Stimulated activated CD4-positive, alpha-beta T cell treated with anti-CD3 and anti-CD28 coated beads, TNF-alpha, amount 100 ng/mL, for 1 hour (primary cell): ENCODE measurements around the gene ANGPT4.

ENCODE experiments used
- DNase-seq, 3 donors: peaks; one replicate each; pipeline ENCODE4 v3.0.0-alpha.2; 2020; ENCODE audit warnings: low read depth in 3 of 3, low spot score in 1 of 3

Gene ANGPT4, protein sequence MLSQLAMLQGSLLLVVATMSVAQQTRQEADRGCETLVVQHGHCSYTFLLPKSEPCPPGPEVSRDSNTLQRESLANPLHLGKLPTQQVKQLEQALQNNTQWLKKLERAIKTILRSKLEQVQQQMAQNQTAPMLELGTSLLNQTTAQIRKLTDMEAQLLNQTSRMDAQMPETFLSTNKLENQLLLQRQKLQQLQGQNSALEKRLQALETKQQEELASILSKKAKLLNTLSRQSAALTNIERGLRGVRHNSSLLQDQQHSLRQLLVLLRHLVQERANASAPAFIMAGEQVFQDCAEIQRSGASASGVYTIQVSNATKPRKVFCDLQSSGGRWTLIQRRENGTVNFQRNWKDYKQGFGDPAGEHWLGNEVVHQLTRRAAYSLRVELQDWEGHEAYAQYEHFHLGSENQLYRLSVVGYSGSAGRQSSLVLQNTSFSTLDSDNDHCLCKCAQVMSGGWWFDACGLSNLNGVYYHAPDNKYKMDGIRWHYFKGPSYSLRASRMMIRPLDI

DNA sequence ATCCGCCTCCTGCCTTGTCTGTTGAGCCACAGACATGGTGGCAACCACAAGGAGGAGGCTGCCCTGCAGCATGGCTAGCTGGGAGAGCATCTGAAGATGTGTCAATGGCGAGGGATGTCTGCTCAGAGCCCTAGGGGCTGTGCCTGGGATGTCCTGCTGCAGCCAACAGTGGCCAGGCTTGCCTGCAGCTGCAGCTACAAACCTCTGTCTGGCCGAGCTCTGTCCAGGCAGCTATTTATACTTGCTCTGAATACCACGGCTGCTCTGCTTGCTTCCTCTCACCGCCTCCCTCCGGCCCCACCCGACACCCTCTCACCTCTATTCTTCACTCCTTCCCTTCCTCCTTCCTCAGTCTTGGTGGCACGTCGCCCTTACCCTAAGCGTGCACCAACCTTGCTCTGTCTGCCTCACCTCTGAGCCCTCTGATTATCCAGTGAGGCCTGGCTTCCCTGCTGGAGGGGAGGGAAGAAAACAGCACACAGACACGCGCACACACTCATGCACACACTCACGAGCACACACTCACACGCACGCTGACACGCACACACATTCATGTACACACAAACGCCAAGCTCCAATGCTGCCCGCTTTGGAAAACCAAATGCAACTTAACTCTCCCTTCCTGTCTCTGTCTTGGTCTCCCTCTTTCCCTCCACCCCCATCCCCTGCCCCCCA is at the start of gene ANGPT4:
Gene ANGPT4 (minus strand): TSS at position 210 of the 675 bp plus-strand sequence. CDS start 120 bp downstream, at position 90.
- DNase-seq = no peak

DNA sequence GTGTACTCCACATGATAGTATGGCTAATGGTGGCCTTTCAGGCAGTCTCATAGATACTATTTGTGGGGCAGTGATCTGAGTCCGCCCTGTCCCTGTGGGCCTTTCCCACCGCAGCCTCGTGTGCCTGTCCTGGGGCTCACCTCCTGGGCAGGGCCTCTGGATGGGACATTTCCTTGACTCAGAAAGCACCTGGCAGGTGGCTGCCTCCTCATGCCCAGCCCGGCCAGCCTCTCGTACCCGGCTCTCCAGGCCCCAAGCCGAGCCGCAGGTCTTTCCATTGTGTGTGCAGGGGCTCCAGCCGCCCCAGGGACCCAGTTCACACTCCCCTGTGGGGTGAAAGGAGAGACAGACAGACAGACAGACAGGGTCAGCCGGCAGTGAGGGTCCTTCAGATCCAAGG is 47.7 kb upstream of the ANGPT4 start:
- no peak for DNase-seq

- DNase-seq = no peak
Measured at GRCh38 chr20:962683-963082, 46.5 kb upstream of the ANGPT4 start.

GRCh38 chr20:962223-962622 is 46.1 kb upstream of the ANGPT4 start:
- DNase-seq = no peak

- DNase-seq = no peak
Measured at GRCh38 chr20:961768-962167, 45.6 kb upstream of the ANGPT4 start.

GRCh38 chr20:959996-960615 is 44.0 kb upstream of the ANGPT4 start:
- DNase-seq = no peak

- DNase-seq = no peak
Measured at GRCh38 chr20:958936-959815, 43.0 kb upstream of the ANGPT4 start.

GRCh38 chr20:957544-957943 is 41.4 kb upstream of the ANGPT4 start:
- DNase-seq = no peak

GRCh38 chr20:956330-956951 is 40.3 kb upstream of the ANGPT4 start:
- peak; percentile 40 to 68 (median 60) for DNase-seq

GRCh38 chr20:955656-956055 is 39.5 kb upstream of the ANGPT4 start:
- DNase-seq = no peak

DNA sequence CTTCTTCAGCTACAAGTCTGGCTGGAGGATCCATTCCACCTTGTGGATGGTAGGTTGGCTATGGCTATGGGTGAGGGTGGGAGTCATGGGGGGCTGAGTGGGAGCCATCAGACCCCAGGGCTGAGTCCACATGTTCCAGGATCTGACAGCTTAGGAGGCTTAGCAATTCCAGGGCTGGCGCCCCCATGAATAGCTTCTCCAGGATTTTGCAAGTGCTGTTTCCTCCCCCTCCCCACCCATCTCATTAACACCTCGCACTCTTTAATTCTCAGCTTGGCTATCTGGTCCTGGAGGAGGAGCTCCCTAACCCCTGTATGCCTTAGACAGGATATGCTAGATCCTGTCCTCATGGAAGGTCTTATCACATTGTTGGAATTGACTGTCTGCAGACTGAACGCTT is 39.0 kb upstream of the ANGPT4 start:
- no peak for DNase-seq

DNA sequence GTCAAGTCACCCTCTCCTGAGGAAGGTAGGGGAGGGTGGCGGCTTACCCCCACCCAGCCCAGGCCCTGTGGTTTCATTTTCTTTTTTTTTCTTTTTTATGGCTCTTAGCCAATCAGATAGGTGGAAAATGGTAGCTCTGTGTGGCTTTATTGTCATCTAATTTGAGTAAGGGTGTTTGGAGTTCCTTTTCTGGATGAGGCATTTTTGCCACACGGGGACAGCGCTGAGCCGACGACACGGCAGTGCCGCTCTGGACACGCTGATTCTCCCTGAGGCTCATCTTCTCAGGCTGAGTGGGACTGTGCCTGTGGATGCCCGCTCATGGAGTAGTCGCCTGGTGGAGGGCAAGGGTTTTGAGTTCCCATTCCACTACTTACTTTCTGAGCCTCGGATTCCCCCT is 37.6 kb upstream of the ANGPT4 start:
- DNase-seq = no peak

- DNase-seq = no peak
Measured at GRCh38 chr20:952196-952795, 36.2 kb upstream of the ANGPT4 start.

DNA sequence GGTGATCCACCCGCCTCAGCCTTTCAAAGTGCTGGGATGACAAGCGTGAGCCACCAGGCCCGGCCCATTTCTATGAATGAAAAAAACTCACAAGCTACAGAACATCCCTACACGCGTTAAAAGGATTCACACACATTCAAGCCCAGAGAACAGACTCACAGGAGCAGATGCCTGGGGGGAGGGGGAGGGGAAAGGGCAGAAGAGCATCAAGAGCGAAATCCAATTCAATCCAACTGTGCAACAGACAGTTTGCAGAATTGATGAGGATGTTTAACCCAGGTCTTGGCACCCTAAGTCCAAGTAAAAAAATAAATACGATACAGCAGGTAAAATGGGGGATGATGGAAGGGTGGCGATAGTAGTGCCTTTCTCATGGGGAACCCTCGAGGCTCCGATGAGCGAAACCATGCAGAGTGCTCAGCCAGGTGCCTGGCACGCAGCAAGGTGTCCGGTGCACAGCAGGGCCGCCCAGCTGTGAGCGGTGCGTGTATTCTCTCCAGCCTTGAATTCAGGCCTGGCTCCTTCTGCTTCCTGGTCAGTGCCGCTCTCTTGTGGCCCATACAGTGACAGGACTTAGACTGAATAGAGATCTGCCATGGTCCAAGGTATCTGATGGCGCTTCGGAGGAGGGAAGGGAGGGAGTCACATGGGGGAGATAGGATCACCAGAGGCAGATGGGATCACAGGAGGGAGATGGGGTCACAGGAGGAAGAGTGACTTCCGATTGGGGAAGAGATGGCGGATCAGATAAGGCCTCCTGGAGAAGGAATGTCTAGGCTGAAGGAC is 35.4 kb upstream of the ANGPT4 start:
- DNase-seq = no peak

DNA sequence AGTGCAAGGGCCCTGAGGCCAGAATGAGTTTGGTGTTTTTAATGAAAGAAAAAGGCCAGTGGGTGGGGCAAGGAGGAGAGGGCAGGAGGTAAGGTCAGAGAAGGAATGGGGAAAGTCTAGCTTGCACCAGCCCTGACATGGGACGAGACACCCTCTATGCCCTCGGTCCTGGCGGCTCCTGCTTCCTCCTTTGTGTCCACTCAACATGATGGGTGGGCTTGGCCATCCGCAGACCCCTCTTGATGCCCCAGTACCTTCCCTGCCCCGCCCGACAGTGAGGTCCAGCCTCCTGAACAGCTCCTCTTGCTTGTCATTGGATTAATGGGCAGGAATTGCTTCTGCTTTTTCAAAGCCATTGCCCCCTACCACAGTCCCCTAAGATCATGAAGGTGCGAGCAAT is 33.6 kb upstream of the ANGPT4 start:
- no peak for DNase-seq

GRCh38 chr20:946826-947225 is 30.7 kb upstream of the ANGPT4 start:
- DNase-seq = no peak

- no peak for DNase-seq
Measured at GRCh38 chr20:945841-946240, 29.7 kb upstream of the ANGPT4 start.

DNA sequence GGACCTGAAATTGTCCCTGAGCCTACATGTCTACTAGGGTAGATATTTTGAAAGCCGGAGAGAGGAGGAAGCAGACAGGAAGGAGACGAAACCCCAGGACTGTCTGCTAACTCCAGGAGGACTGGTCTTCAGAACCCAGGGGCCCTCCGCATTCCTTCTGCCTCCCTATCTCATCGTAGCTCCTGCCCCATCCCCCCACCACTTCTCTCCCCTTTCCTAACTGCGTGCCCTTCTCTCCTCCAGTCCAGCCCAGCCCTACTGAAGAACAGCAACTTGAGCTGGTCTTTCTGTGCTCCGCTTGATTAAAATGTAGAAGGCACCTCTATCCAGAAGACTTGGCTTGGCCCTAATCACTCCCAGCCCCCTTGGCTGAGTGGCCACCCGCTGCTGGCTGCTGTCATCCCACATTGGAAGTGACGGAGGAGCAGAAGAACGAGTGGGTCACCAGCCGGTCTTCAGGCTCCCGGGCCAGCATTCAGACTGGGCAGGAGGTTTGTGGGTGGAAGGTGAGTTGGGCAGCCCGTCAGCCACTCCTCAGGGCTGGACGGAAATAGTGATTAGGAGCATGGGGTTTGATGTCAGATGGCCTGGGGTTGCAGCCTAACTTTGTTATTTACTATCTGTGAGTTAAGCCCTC is 28.8 kb upstream of the ANGPT4 start:
- DNase-seq = no peak

DNA sequence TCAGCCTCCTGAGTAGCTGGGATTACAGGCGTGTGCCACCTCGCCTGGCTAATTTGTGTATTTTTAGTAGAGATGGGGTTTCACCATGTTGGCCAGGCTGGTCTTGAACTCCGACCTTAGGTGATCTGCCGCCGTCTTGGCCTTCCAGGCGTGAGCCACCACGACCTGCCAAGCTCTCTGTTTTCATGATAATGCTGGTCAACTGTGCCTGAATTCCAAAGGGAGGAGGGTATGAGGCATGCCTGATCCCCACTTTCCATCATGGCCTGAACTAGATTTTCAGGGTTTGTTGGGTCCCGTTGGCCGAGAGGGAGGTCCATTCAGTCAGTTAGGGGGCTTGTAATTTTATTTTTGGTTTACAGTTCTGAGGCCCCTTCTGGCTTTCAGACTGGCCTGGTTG is 28.0 kb upstream of the ANGPT4 start:
- DNase-seq = no peak
